PC-3 (cell line): ENCODE results near the gene RUVBL2. TPM values are rescaled to one million over a fixed set of nuclear protein-coding genes. Genes with fewer than 3 reads are reported as not detected.

Experiments used
- ATAC-seq: fragments of 200-7000 bp; cut with Tn5 transposase; 2 replicates; pipeline ENCODE4 v1.9.1; 2020; ENCODE audit warnings: mild to moderate bottlenecking, moderate library complexity
- BruUV-seq: library from RNA; stranded (reverse); fragments of 400-500 nt; replicated peaks from 2 replicates; lab custom pipeline; 2021; lab: Mats Ljungman, UMichigan
- CTCF ChIA-PET: fragments of 300-600 bp; sonication (Branson Sonifier 250); formaldehyde crosslinking; loops from one replicate; lab custom pipeline; 2022; ENCODE audit warnings: antibody characterized with exemption; lab: Charles Lee
- POLR2A ChIA-PET: fragments of 300-600 bp; sonication (Branson Sonifier 250); formaldehyde crosslinking; loops from one replicate; lab custom pipeline; 2022; ENCODE audit warnings: antibody characterized with exemption; ENCODE audit not compliant: unreplicated experiment; lab: Charles Lee
- DNase-seq: peaks from one replicate; pipeline ENCODE4 v3.0.0-alpha.2; 2015
- H2AFZ ChIP-seq: fragments of 300-600 bp; sonication (generic); 2 replicates; pipeline ENCODE4 v1.6.0; 2016; ENCODE audit warnings: antibody characterized with exemption, low read length
- H3F3A ChIP-seq: fragments of 300-600 bp; sonication (generic); one replicate; pipeline ENCODE4 v1.6.0; 2017; ENCODE audit warnings: antibody characterized with exemption, low read length, control low read depth, mild to moderate bottlenecking; ENCODE audit not compliant: unreplicated experiment
- H3K27ac ChIP-seq: fragments of 300-600 bp; sonication (generic); 2 replicates; pipeline ENCODE4 v1.5.1; 2016; ENCODE audit warnings: mild to moderate bottlenecking, low read length
- H3K27me3 ChIP-seq: fragments of 300-600 bp; sonication (generic); 2 replicates; pipeline ENCODE4 v1.6.1; 2016; ENCODE audit warnings: low read length, mixed read lengths
- H3K36me3 ChIP-seq: fragments of 300-600 bp; sonication (generic); 2 replicates; pipeline ENCODE4 v1.6.1; 2016; ENCODE audit warnings: low read depth, mixed run types, low read length, mixed read lengths
- H3K4me1 ChIP-seq: fragments of 300-600 bp; sonication (generic); 2 replicates; pipeline ENCODE4 v1.5.1; 2016; ENCODE audit warnings: low read length; ENCODE audit not compliant: insufficient read depth
- H3K4me2 ChIP-seq: fragments of 300-600 bp; sonication (generic); 2 replicates; pipeline ENCODE4 v1.6.0; 2016; ENCODE audit warnings: low read length
- H3K4me3 ChIP-seq: fragments of 300-600 bp; sonication (generic); 2 replicates; pipeline ENCODE4 v1.5.1; 2016; ENCODE audit warnings: mild to moderate bottlenecking, low read length, mixed read lengths
- H3K79me2 ChIP-seq: fragments of 300-600 bp; sonication (generic); 2 replicates; pipeline ENCODE4 v1.6.1; 2017; ENCODE audit warnings: low read length, mixed read lengths
- H3K9ac ChIP-seq: fragments of 300-600 bp; sonication (generic); 2 replicates; pipeline ENCODE4 v1.6.0; 2016; ENCODE audit warnings: mild to moderate bottlenecking, low read length
- H3K9me2 ChIP-seq: fragments of 300-600 bp; sonication (generic); replicated peaks from 2 replicates; pipeline ENCODE4 v1.6.1; 2016; ENCODE audit warnings: mixed run types, low read length, mixed read lengths
- H3K9me3 ChIP-seq: fragments of 300-600 bp; sonication (generic); 2 replicates; pipeline ENCODE4 v1.6.1; 2016; ENCODE audit warnings: low read length, mixed read lengths
- H4K20me1 ChIP-seq: fragments of 300-600 bp; sonication (generic); 2 replicates; pipeline ENCODE4 v1.6.1; 2016; ENCODE audit warnings: low read length, mixed read lengths
- CTCF ChIP-seq: fragments of 300-600 bp; sonication (generic); conservative IDR thresholded peaks from 2 replicates; pipeline ENCODE4 v1.5.1; 2017; ENCODE audit warnings: antibody characterized with exemption, low read depth, mild to moderate bottlenecking, low read length
- EZH2 ChIP-seq: fragments of 300-600 bp; sonication (generic); IDR thresholded peaks from one replicate; pipeline ENCODE4 v1.6.1; 2017; ENCODE audit warnings: antibody characterized with exemption, mild to moderate bottlenecking, low read length; ENCODE audit not compliant: unreplicated experiment
- EZH2phosphoT487 ChIP-seq: fragments of 300-600 bp; sonication (generic); IDR thresholded peaks from 2 replicates; pipeline ENCODE4 v1.6.1; 2018; ENCODE audit warnings: mild to moderate bottlenecking, antibody characterized with exemption, low read length, borderline replicate concordance
- intact Hi-C: fragments of 100-400 bp; cut with micrococcal nuclease; formaldehyde crosslinking; loops from 2 replicates; pipeline ENCODE4 v1.9.0; 2023
- total RNA-seq: library from RNA; depleted of rRNA; stranded (reverse); fragments of >200 nt; gene quantifications from 2 replicates; pipeline ENCODE4 v1.2.3, GENCODE V29; 2014

RUVBL2 gene
- total RNA-seq, 1 experiment from 2014 or later = 291 TPM

- no peak for TF ChIP-seq EZH2
- TF ChIP-seq CTCF = no peak
- TF ChIP-seq EZH2phosphoT487 = no peak
- peaks cover 14% of the 10 kb centered on the region for H3K79me2 ChIP-seq
- no TSS peak for BruUV-seq
- peaks cover 2% of the 10 kb centered on the region for H3F3A ChIP-seq
- H3K27ac ChIP-seq = no peak overlapping the region
- H3K9me3 ChIP-seq = no peaks in the 10 kb centered on the region
- H3K36me3 ChIP-seq = peaks cover 17% of the 10 kb centered on the region; the same call in 1 of the 2 replicates
- H3K4me1 ChIP-seq = peaks cover 10% of the 10 kb centered on the region
- no peak overlapping the region for H3K4me2 ChIP-seq
- 0 out of 2 replicates have a peak, but pooled peaks cover 5% of the 10 kb centered on the region for H4K20me1 ChIP-seq
- no peaks in the 10 kb centered on the region for H3K9me2 ChIP-seq
- intact Hi-C loops = no loop called here
- H3K4me3 ChIP-seq = no peak overlapping the region
- no peak overlapping the region for H3K9ac ChIP-seq
- POLR2A ChIA-PET = no interaction called here
- DNase-seq (no peak), ATAC-seq (no peak)
- CTCF ChIA-PET = interaction anchor here (0.9 kb wide), 1 partner anchor 127 kb away, joined by 4 read pairs; no protein-coding TSS in a partner anchor
- no peaks in the 10 kb centered on the region for H3K27me3 ChIP-seq
- H2AFZ ChIP-seq = no peak overlapping the region
These were observed 24.2 kb upstream of the RUVBL2 start for GRCh38 chr19:48969276-48970138.

- BruUV-seq = no TSS peak
- H3K36me3 ChIP-seq = peaks cover 17% of the 10 kb centered on the region; the same call in 1 of the 2 replicates
- no peak for TF ChIP-seq CTCF
- ATAC-seq = no peak
- peaks cover 13% of the 10 kb centered on the region for H3K79me2 ChIP-seq
- H3K27me3 ChIP-seq = no peaks in the 10 kb centered on the region
- intact Hi-C loops = no loop called here
- no peak overlapping the region for H3K4me3 ChIP-seq
- ChIA-PET POLR2A (interaction anchor here (0.6 kb wide), 2 partner anchors 23 to 139 kb away, joined by 3 to 6 read pairs; partner anchors contain the start of gene RUVBL2), CTCF (interaction anchor here (0.9 kb wide), 1 partner anchor 127 kb away, joined by 4 read pairs; no protein-coding TSS in a partner anchor)
- H3K9me2 ChIP-seq = no peaks in the 10 kb centered on the region
- DNase-seq = no peak
- no peak overlapping the region for H3K27ac ChIP-seq
- H4K20me1 ChIP-seq = 0 out of 2 replicates have a peak, but pooled peaks cover 5% of the 10 kb centered on the region
- H3K9ac ChIP-seq = no peak overlapping the region
- H3F3A ChIP-seq = no peaks in the 10 kb centered on the region
- no peak overlapping the region for H3K4me2 ChIP-seq
- no peaks in the 10 kb centered on the region for H3K9me3 ChIP-seq
- peaks cover 7% of the 10 kb centered on the region for H3K4me1 ChIP-seq
- no peak overlapping the region for H2AFZ ChIP-seq
These were observed 23.4 kb upstream of the RUVBL2 start for GRCh38 chr19:48970139-48970766.
